ENCODE measurements around the gene MTHFD2.

The MTHFD2 gene

GRCh38 chr2:74267068-74267467 lies 68.7 kb downstream of the MTHFD2 start:
- peak; percentile 30 for DNase-seq (ENCODE audit: low read depth)

All from stimulated activated CD4-positive, alpha-beta T cell treated with anti-CD3 and anti-CD28 coated beads, Interleukin-2, amount 100 ng/mL, for 4 hours (primary cell).